Keratinocyte (primary cell): Measurements from ENCODE around the gene PCDH1. TPM values are rescaled to one million over a fixed set of nuclear protein-coding genes. Genes with fewer than 3 reads are reported as not detected.

Experiments
- DNase-seq: peaks from one replicate; pipeline ENCODE4 v3.0.0-alpha.2; 2011; ENCODE audit warnings: low read depth, missing footprints, low spot score
- FAIRE-seq: peaks from 2 replicates; lab custom pipeline; 2011; peaks lifted over from hg19 to GRCh38; lab: Jason Lieb, UNC
- H2AFZ ChIP-seq: 2 replicates; pipeline ENCODE4 v1.6.0; 2012; ENCODE audit warnings: low read length, control low read depth, inconsistent platforms; ENCODE audit not compliant: control insufficient read depth
- H3K27ac ChIP-seq: 2 replicates; pipeline ENCODE4 v1.5.1; 2011; ENCODE audit warnings: low read length; ENCODE audit not compliant: control insufficient read depth, insufficient read depth
- H3K27me3 ChIP-seq: 3 replicates; pipeline ENCODE4 v1.6.0; 2011; ENCODE audit warnings: low read length; ENCODE audit not compliant: control insufficient read depth, insufficient read depth; ENCODE audit errors: extremely low read depth
- H3K36me3 ChIP-seq, 2 experiments: 2 replicates in 1 of 2; 3 replicates in 1 of 2; pipeline ENCODE4 v1.5.1; 2011; ENCODE audit warnings: low read length in 2 of 2, mild to moderate bottlenecking in 1 of 2; ENCODE audit not compliant: control insufficient read depth in 2 of 2, insufficient read depth in 2 of 2; ENCODE audit errors: extremely low read depth in 1 of 2
- H3K4me1 ChIP-seq: 3 replicates; pipeline ENCODE4 v1.5.1; 2011; ENCODE audit warnings: low read length; ENCODE audit not compliant: control insufficient read depth, insufficient read depth; ENCODE audit errors: extremely low read depth
- H3K4me2 ChIP-seq: 3 replicates; pipeline ENCODE4 v1.6.0; 2011; ENCODE audit warnings: low read depth, low read length; ENCODE audit not compliant: control insufficient read depth, insufficient read depth; ENCODE audit errors: extremely low read depth
- H3K4me3 ChIP-seq, 3 experiments: fragments of 200-600 bp in 1 of 3; sonication (generic) in 1 of 3; 2 replicates in 2 of 3; 3 replicates in 1 of 3; pipeline ENCODE4 v1.5.1; 2011 to 2016; ENCODE audit warnings: low read length in 3 of 3, mild to moderate bottlenecking in 3 of 3, control low read depth in 2 of 3, inconsistent platforms in 1 of 3, low read depth in 1 of 3, mixed read lengths in 1 of 3, mixed run types in 1 of 3, moderate library complexity in 1 of 3; ENCODE audit not compliant: control insufficient read depth in 2 of 3, insufficient read depth in 2 of 3; ENCODE audit errors: extremely low read depth in 1 of 3
- H3K79me2 ChIP-seq: 2 replicates; pipeline ENCODE4 v1.6.0; 2012; ENCODE audit warnings: low read length; ENCODE audit not compliant: control insufficient read depth, insufficient read depth
- H3K9ac ChIP-seq: 3 replicates; pipeline ENCODE4 v1.6.0; 2011; ENCODE audit warnings: low read length; ENCODE audit not compliant: control insufficient read depth, insufficient read depth; ENCODE audit errors: extremely low read depth
- H3K9me1 ChIP-seq: 3 replicates; pipeline ENCODE4 v1.6.0; 2011; ENCODE audit warnings: low read length; ENCODE audit not compliant: control insufficient read depth, insufficient read depth; ENCODE audit errors: extremely low read depth
- H3K9me3 ChIP-seq: 2 replicates; pipeline ENCODE4 v1.5.1; 2012; ENCODE audit warnings: low read depth, low read length; ENCODE audit not compliant: control insufficient read depth
- H4K20me1 ChIP-seq: 3 replicates; pipeline ENCODE4 v1.6.0; 2011; ENCODE audit warnings: low read length; ENCODE audit not compliant: control insufficient read depth, insufficient read depth; ENCODE audit errors: extremely low read depth
- CTCF ChIP-seq, 3 experiments: IDR thresholded peaks in 1 of 3; conservative IDR thresholded peaks in 1 of 3; optimal IDR thresholded peaks in 1 of 3; 2 replicates in 2 of 3; 3 replicates in 1 of 3; pipeline versions ENCODE3 to v1.5.1; 2011; ENCODE audit warnings: low read length in 3 of 3, mild to moderate bottlenecking in 3 of 3, moderate library complexity in 2 of 3, control low read depth in 1 of 3, inconsistent platforms in 1 of 3; ENCODE audit not compliant: insufficient read depth in 2 of 3; ENCODE audit errors: extremely low read depth in 1 of 3
- EZH2 ChIP-seq: IDR thresholded peaks from one replicate; pipeline ENCODE4 v1.6.1; 2012; ENCODE audit warnings: inconsistent platforms, mild to moderate bottlenecking, low read length, moderate library complexity
- dilution Hi-C: fragments of 300-500 bp; cut with MboI; formaldehyde crosslinking; loops from one replicate; pipeline ENCODE4 v1.7.0; 2020; ENCODE audit warnings: low sequenced_read_pairs; ENCODE audit not compliant: extremely low pct_ligation_motif_present
- polyA plus RNA-seq, 5 experiments: library from polyadenylated mRNA; depleted of rRNA in 3 of 5; stranded (reverse) in 3 of 5; stranded (forward) in 1 of 5; unstranded in 1 of 5; fragments of >200 nt; gene quantifications; 1 replicate in 1 of 5; 2 replicates in 3 of 5; 3 replicates in 1 of 5; pipeline versions ENCODE4 v1.2.1 to v1.2.3, GENCODE V29; 2011 to 2012; ENCODE audit warnings: missing spikeins in 2 of 5, low read depth in 1 of 5, low replicate concordance in 1 of 5

The PCDH1 gene
- polyA plus RNA-seq, 1 donor (not counting 4 experiments of a cell fraction or from before 2014, with no cell fraction given): 10.0 TPM

- no peaks in the 10 kb centered on the region for H4K20me1 ChIP-seq
- H3K9me3 ChIP-seq: no peaks in the 10 kb centered on the region
- peaks cover 56% of the 10 kb centered on the region for H3K27me3 ChIP-seq
- no peak overlapping the region for H3K27ac ChIP-seq
- H3K36me3 ChIP-seq: no peaks in the 10 kb centered on the region
- H3K9me1 ChIP-seq: no peaks in the 10 kb centered on the region
- H3K79me2 ChIP-seq: no peaks in the 10 kb centered on the region
- no peaks in the 10 kb centered on the region for H3K4me1 ChIP-seq
- H3K4me2 ChIP-seq: no peak overlapping the region
- H2AFZ ChIP-seq: no peak overlapping the region
- no peak overlapping the region for H3K4me3 ChIP-seq
- no peak overlapping the region for H3K9ac ChIP-seq
- DNase-seq: no peak
- no peak for TF ChIP-seq EZH2
- no peak for TF ChIP-seq CTCF (optimal IDR thresholded peaks at IDR 0.05 in 1 of 3, IDR thresholded peaks at IDR 0.05 in 1 of 3, conservative IDR thresholded peaks at IDR 0.05 in 1 of 3; ENCODE audit: extremely low read depth in 1 of 3, insufficient read depth in 2 of 3, low read length in 3 of 3)
- dilution Hi-C loops: no loop called here
- no peak for FAIRE-seq
Measured at GRCh38 chr5:141810702-141811101, 67.5 kb downstream of the PCDH1 start.

- no peaks in the 10 kb centered on the region for H4K20me1 ChIP-seq
- no peak overlapping the region for H3K9ac ChIP-seq
- no peaks in the 10 kb centered on the region for H3K9me3 ChIP-seq
- no peak overlapping the region for H2AFZ ChIP-seq
- peaks cover 64% of the 10 kb centered on the region for H3K27me3 ChIP-seq
- FAIRE-seq (no peak), DNase-seq (no peak)
- H3K9me1 ChIP-seq: no peaks in the 10 kb centered on the region
- H3K27ac ChIP-seq: no peak overlapping the region
- no peaks in the 10 kb centered on the region for H3K4me1 ChIP-seq
- dilution Hi-C loops: no loop called here
- H3K36me3 ChIP-seq: no peaks in the 10 kb centered on the region
- H3K79me2 ChIP-seq: no peaks in the 10 kb centered on the region
- TF ChIP-seq CTCF (optimal IDR thresholded peaks at IDR 0.05 in 1 of 3, IDR thresholded peaks at IDR 0.05 in 1 of 3, conservative IDR thresholded peaks at IDR 0.05 in 1 of 3; ENCODE audit: extremely low read depth in 1 of 3, insufficient read depth in 2 of 3, low read length in 3 of 3) (no peak), EZH2 (no peak)
- H3K4me2 ChIP-seq: no peak overlapping the region
- no peak overlapping the region for H3K4me3 ChIP-seq
Measured at GRCh38 chr5:141809380-141810096, 68.7 kb downstream of the PCDH1 start.
